ENCODE results near the gene IPO4.

Gene IPO4

DNA sequence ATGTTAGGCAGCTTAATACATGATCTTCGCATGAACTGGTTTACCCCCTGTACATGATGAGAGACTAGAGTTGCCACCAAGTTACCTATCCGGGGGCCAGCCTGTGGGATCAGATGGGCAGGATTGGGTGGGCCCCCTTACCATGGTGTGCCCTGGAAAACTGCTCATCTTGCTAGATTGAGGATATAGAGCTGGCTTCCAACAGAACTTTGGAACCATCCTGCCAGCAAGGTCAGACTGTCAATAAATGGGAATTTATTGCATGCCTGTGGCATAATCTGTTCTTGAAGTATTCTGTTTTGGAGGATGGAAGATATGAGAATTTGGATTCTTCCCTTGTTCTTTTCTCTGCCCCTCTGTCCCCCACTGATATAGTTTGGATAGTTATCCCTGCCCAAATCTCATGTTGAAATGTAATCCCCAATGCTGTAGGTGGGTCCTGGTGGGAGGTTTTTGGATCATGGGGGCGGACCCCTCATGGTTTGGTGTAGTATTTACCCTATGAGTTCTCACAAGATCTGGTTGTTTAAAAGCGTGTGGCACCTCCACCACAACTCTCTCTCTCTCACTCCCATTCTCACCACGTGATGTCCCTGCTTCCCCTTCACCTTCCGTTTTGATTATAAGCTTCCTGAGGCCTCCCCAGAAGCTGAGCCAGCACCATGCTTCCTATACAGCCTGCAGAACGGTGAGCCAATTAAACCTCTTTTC, 10.4 kb upstream of the IPO4 start:
- TF ChIP-seq CTCF (IDR thresholded peaks at IDR 0.05; ENCODE audit: control extremely low read depth, extremely low read depth, low read depth, missing control alignments): no peak
- ChIA-PET POLR2A (no interaction called here), CTCF (interaction anchor here (1.2 to 1.3 kb wide), 2 partner anchors 13 to 17 kb away, joined by 3 to 6 read pairs; partner anchors contain the start of gene MDP1)
- DNase-seq (ENCODE audit: extremely low spot score): no peak

DNA sequence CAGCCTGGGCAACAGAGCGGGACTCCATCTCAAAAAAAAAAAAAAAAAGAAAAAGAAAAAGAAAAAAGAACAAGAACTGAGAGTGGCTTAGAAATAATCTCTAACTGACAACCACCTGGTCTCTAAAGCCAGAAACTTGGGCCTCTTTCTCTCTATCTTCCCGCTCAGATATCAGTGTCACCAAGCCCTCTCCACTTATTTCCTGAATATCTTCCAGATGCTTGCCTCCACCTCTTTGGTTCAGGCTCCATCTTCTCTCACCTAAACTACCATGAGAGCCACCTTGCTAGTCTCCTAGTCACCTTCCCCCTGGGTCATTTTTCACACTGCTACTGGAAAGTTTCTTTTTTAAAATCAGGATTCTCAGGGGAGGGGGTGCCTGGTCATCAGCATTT, 8.4 kb upstream of the IPO4 start:
- DNase-seq (ENCODE audit: extremely low spot score): no peak
- ChIA-PET POLR2A (interaction anchor here (2.0 kb wide), 1 partner anchor 16 kb away, joined by 14 read pairs; the partner anchor contains the start of gene CHMP4A), CTCF (interaction anchor here (1.0 to 2.2 kb wide), 3 partner anchors 17 to 112 kb away, joined by 3 to 12 read pairs (median 5); partner anchors contain the start of gene CHMP4A)
- TF ChIP-seq CTCF (IDR thresholded peaks at IDR 0.05; ENCODE audit: control extremely low read depth, extremely low read depth, low read depth, missing control alignments): no peak

GRCh38 chr14:24196071-24197055, 7.7 kb upstream of the IPO4 start:
- DNase-seq (ENCODE audit: extremely low spot score): peak; percentile 55
- ChIA-PET CTCF (interaction anchor here (0.6 to 2.7 kb wide), 15 partner anchors 10 to 137 kb away, joined by 3 to 15 read pairs (median 3); partner anchors contain the start of genes CHMP4A, IRF9, MDP1 and RNF31), POLR2A (interaction anchor here (0.6 to 2.0 kb wide), 9 partner anchors 10 to 591 kb away, joined by 3 to 14 read pairs (median 5); partner anchors contain the start of genes CHMP4A, DCAF11, NRL and TINF2)
- no peak for TF ChIP-seq CTCF (IDR thresholded peaks at IDR 0.05; ENCODE audit: control extremely low read depth, extremely low read depth, low read depth, missing control alignments)

DNA sequence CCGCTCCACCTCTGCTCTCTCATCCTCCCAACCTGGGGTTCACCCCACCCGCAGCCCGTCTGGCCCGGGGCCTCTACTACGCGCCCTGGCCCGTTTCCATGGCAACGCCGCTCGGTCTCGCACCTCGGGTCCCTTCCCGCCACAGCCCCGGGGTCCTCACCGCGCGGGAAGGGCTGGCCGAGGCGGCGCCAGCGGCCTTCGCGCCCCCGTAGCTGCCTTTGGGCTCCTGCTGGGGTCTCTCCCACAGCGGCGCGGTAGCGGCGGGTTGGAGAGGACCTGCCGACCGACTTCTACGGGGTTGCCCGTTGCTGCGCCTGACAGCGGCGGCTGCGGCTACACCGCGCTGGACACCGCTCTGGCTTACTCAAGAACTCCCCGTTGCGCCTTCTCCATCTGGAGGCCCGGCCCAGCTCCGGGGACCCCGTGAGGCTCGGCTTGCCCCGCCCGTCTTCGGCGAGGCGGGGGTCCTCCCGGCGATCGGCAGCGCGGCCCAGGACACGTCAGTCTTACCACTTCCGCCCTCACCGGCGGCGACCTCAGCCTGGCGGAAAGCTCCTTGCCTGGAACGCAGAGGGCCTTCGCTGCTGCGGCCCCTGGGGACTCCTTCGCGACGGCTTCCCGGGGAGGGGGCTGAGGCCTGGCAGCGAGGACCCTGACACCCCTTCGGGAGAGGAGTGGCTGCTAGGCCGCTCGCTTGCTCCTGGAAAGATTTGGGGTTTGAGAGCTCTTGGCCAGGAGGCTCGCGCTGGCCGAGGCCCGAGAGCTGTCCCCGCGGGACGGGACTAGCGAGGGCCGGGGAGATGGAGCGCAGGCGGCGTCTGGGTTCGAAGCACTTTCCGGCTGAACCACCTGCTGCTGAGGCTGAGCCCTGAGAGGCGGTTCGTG, 6.8 kb upstream of the IPO4 start, which contains the start of gene TM9SF1:
TSS of gene TM9SF1 (minus strand) at position 256 of the 885 bp plus-strand sequence. CDS start 422 bp downstream, outside the sequence.
- ChIA-PET POLR2A (interaction anchor here (0.6 to 2.0 kb wide), 9 partner anchors 11 to 590 kb away, joined by 3 to 14 read pairs (median 5); partner anchors contain the start of genes CHMP4A, DCAF11, NRL and TINF2), CTCF (interaction anchor here (0.6 to 2.7 kb wide), 15 partner anchors 10 to 138 kb away, joined by 3 to 15 read pairs (median 3); partner anchors contain the start of genes CHMP4A, IRF9, MDP1 and RNF31)
- no peak for TF ChIP-seq CTCF (IDR thresholded peaks at IDR 0.05; ENCODE audit: control extremely low read depth, extremely low read depth, low read depth, missing control alignments)
- peak; percentile 94 for DNase-seq (ENCODE audit: extremely low spot score)

DNA sequence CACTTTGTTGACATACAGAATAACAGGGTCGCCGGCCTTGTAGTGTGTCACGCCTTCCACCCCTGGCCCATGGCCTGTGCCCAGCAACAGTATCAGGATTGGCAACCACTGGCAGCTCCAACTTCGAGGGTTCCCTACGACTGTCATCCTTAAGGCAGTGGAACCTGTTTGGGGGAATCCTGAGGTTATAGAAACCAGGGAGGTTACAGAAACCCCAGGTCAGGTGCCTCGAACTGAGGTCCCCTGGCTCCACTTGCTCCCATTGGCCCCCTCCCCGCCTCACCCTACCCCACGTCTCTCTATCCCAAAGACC, 6.2 kb upstream of the IPO4 start:
- no peak for DNase-seq (ENCODE audit: extremely low spot score)
- CTCF ChIA-PET: interaction anchor here (0.7 to 2.7 kb wide), 6 partner anchors 9 to 102 kb away, joined by 3 to 15 read pairs (median 5); partner anchors contain the start of genes IRF9 and MDP1
- no peak for TF ChIP-seq CTCF (IDR thresholded peaks at IDR 0.05; ENCODE audit: control extremely low read depth, extremely low read depth, low read depth, missing control alignments)
- POLR2A ChIA-PET: interaction anchor here (0.6 to 2.0 kb wide), 5 partner anchors 12 to 80 kb away, joined by 4 to 14 read pairs (median 5); partner anchors contain the start of genes CHMP4A, DCAF11, NRL and TINF2

Measured in GM10248 (cell line).